Cardiac fibroblast (primary cell): Measurements from ENCODE around the gene GPR183.

Experiments used
- DNase-seq, 2 donors: peaks; one replicate each; pipeline versions ENCODE4 v3.0.0 to v3.0.0-alpha.2; 2010; ENCODE audit warnings: low read depth in 2 of 2
- H3K4me3 ChIP-seq, 2 donors: replicated peaks in 1 of 2; 1 replicate in 1 of 2; 2 replicates in 1 of 2; pipeline ENCODE4 v1.5.1; 2011; ENCODE audit warnings: low read depth in 2 of 2, low read length in 2 of 2, mild to moderate bottlenecking in 2 of 2, moderate library complexity in 1 of 2
- TF ChIP-seq, protein P1 (sequence below): IDR thresholded peaks from one replicate; pipeline ENCODE4 v1.5.1; 2011; ENCODE audit warnings: low read depth, mild to moderate bottlenecking, low read length, inconsistent platforms

Gene GPR183

DNA sequence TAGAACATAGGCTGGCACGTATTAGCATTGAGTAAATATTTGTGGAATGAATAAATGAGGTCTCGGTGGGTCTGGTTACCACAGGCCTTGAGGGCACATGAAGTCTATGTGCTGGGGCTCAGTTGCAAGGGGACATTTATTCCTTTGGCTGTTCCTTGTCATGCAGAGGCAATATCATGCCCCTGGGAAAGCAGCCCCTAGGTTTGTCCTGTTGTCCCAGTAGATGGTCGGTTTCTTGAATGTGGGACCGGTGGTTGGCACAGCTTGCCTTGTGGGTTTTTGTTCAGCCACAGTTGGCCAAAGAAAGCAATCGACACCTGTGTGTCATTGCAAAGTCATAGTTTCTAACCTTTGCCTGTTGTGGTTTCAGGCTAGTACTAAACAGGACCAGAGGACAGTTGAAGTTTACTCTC lies 24.7 kb upstream of the GPR183 start:
- no peak for DNase-seq
- no peak overlapping the region for H3K4me3 ChIP-seq
- TF ChIP-seq, protein P1, sequence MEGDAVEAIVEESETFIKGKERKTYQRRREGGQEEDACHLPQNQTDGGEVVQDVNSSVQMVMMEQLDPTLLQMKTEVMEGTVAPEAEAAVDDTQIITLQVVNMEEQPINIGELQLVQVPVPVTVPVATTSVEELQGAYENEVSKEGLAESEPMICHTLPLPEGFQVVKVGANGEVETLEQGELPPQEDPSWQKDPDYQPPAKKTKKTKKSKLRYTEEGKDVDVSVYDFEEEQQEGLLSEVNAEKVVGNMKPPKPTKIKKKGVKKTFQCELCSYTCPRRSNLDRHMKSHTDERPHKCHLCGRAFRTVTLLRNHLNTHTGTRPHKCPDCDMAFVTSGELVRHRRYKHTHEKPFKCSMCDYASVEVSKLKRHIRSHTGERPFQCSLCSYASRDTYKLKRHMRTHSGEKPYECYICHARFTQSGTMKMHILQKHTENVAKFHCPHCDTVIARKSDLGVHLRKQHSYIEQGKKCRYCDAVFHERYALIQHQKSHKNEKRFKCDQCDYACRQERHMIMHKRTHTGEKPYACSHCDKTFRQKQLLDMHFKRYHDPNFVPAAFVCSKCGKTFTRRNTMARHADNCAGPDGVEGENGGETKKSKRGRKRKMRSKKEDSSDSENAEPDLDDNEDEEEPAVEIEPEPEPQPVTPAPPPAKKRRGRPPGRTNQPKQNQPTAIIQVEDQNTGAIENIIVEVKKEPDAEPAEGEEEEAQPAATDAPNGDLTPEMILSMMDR, result no peak

DNA sequence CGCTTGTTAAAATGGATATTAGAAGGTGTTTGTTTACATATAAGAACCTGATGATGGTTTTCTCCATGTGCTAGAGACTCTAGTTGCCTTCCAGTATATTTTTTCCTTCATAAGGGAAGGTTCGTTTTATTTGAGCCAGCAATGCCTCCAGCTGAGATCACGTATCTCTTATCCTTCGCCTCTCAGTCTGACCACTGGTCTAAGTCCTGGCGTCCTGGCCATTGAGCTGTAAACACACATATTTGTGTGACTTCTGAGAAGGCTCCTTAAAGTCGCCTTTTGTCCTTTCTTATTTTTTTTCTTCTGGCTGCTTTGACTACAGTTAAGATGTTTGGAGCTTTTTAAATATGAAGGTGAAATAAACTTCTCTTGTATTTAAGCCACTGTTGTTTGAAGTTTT lies 23.7 kb upstream of the GPR183 start:
- TF ChIP-seq, protein P1, result no peak
- DNase-seq, result no peak
- no peak overlapping the region for H3K4me3 ChIP-seq

DNA sequence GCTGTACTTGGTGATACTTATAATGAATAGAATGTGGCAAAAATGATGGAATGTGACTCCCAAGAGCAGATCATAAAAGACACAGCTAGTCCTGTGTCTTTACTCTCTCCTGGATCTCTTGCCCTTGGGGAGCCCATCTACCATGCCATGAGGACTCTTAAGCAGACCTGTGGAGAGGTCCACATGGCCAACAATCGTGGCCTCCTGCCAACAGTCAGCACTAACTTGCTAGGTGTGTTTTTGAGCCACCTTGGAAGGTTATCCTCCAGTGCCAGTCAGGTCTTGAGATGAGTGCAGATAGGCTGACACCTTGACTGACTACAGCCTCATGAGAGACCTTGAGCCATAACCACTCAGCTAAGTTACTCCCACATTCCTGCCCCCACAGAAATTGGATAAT lies 22.3 kb upstream of the GPR183 start:
- DNase-seq, result no peak
- no peak overlapping the region for H3K4me3 ChIP-seq
- TF ChIP-seq, protein P1, result no peak

DNA sequence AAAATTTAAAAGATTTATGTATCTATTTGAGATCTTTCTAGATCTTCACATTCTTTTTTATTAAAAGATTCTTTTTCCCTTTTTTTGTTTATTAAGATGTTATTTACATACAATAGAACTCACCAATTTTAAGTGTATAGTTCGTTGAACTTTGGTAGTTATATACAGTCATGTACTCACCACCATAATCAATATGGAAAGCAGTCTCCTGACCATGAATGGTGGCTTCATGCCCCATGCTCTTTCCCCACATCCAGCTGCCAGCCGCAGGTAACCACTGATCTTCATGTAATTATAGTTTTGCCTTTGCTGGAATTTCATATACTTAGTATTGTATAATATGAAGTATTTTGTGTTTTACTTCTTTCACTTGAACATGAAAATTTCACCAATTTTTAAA lies 20.6 kb upstream of the GPR183 start:
- TF ChIP-seq, protein P1, result no peak
- no peak overlapping the region for H3K4me3 ChIP-seq
- DNase-seq, result no peak

DNA sequence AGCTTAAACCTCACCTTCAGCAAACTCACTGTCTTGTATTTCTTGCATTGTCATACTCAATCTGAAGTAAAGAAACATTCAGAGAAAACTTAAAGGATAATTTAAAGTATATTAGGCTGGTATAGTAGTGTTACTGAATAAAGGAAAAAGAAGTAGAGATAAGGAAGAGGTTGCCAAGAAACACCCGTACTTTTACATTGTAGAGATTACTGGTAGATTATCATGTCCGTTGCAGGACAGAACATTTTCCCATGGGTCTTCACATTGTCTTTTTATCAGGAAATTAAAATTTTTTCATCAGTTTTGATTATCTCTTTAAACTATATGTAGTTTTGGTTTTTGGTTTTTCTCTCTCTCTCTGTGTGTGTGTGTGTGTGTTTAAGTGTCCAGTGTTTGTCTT lies 19.9 kb upstream of the GPR183 start:
- TF ChIP-seq, protein P1, result no peak
- no peak for DNase-seq
- H3K4me3 ChIP-seq, result no peak overlapping the region

DNA sequence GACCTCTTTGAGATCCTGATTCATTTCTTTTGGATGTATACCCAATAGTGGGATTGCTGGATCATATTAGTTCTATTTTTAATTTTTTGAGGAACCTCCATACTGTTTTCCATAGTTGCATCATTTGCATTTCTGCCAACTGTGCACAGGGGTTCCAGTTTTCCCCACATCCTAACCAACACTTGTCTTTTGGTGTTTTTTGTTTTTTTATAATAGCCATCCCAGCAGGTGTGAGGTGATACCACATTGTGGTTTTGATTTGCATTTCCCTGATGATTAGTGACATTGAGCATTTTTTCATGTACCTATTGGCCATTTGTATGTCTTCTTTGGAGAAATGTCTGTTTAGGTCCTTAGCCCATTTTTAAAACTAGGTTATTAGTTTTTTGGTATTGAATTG lies 18.8 kb upstream of the GPR183 start:
- TF ChIP-seq, protein P1, result no peak
- DNase-seq, result no peak
- no peak overlapping the region for H3K4me3 ChIP-seq

DNA sequence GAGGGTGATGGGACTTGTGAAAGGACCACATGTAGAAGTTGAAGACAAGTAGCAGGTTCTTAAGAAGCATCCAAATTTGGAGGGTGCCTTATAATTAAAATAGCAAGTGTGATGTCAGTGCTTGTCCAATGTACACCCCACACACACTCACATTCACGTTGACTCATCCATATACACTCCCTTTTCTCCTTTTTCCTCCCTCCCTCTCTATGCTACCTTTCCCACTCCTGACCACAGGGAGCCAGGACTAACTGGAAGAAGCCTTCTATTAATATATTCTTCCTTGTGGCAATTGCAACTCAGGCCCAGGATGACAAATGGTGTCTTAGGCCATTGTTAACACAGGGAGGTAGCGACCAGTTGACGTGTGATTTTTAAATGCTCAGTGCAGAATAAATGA lies 16.3 kb upstream of the GPR183 start:
- peak in 1 of 2 donors; percentile 30 for DNase-seq
- H3K4me3 ChIP-seq, result no peak overlapping the region
- TF ChIP-seq, protein P1, result no peak
